COLO668 (cell line): ENCODE data around the gene ZNF668.
"Not testable (repeated sequence)": the region's sequence is repeated elsewhere in the genome, so short reads cannot be mapped to it uniquely, and the experiment has no call there.

ENCODE experiments used
- DNase-seq: peaks from one replicate; lab custom pipeline; 2025; ENCODE audit not compliant: unreplicated experiment; lab: John Stamatoyannopoulos, UW

ZNF668 gene

DNA sequence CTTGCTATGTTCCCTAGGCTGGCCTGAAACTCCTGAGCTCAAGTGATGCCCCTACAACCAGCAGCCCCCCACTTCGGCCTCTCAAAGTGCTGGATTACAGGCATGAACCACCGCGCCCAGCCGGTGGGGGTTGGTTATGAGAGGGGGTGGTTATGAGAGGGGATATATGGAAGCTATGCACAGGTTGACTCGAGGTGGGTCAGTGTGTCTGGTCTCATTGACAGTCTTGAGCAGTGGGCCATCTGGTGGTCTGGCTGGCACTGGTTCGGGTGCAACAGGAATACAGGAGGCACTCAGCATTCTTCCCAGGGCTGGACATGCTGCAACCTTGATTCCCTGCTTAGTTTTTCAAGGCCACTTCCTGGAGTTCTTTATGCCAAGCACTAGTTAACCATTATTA lies 58.0 kb downstream of the ZNF668 start:
- DNase-seq: no peak

- DNase-seq: not testable (repeated sequence)
These were observed 60.7 kb downstream of the ZNF668 start for GRCh38 chr16:31013292-31013691.

GRCh38 chr16:31011815-31012214 lies 62.2 kb downstream of the ZNF668 start:
- DNase-seq: not testable (repeated sequence)
